NCI-H524 treated with DMSO at 0.1 percent for 48 hours (cell line): ENCODE results near the gene DAGLA.

Experiments
- DNase-seq: peaks from one replicate; lab custom pipeline; 2025; lab: John Stamatoyannopoulos, UW

DAGLA gene

GRCh38 chr11:61730240-61730994 is 50.2 kb downstream of the DAGLA start:
- DNase-seq = no peak

GRCh38 chr11:61731211-61731951 is 51.2 kb downstream of the DAGLA start:
- DNase-seq = no peak

GRCh38 chr11:61731952-61732675 is 51.9 kb downstream of the DAGLA start:
- DNase-seq = no peak

- DNase-seq = no peak
Observed at GRCh38 chr11:61732705-61733104, 52.5 kb downstream of the DAGLA start.

- DNase-seq = peak; percentile 42
Observed at GRCh38 chr11:61733120-61733978, 53.2 kb downstream of the DAGLA start.

- DNase-seq = no peak
Observed at GRCh38 chr11:61734767-61735166, 54.6 kb downstream of the DAGLA start.

GRCh38 chr11:61735391-61735790 is 55.2 kb downstream of the DAGLA start:
- DNase-seq = no peak

GRCh38 chr11:61736310-61736709 is 56.1 kb downstream of the DAGLA start:
- DNase-seq = no peak

- no peak for DNase-seq
Observed at GRCh38 chr11:61737131-61737530, 56.9 kb downstream of the DAGLA start.

GRCh38 chr11:61737636-61738386 is 57.6 kb downstream of the DAGLA start:
- no peak for DNase-seq

GRCh38 chr11:61738776-61739175 is 58.6 kb downstream of the DAGLA start:
- DNase-seq = no peak

- no peak for DNase-seq
Observed at GRCh38 chr11:61739413-61739812, 59.2 kb downstream of the DAGLA start.

GRCh38 chr11:61739966-61740365 is 59.8 kb downstream of the DAGLA start:
- DNase-seq = no peak

- no peak for DNase-seq
Observed at GRCh38 chr11:61742391-61742790, 62.2 kb downstream of the DAGLA start.

- no peak for DNase-seq
Observed at GRCh38 chr11:61743486-61744095, 63.4 kb downstream of the DAGLA start.

- no peak for DNase-seq
Observed at GRCh38 chr11:61744181-61744580, 64.0 kb downstream of the DAGLA start.

- DNase-seq = no peak
Observed at GRCh38 chr11:61744609-61745156, 64.5 kb downstream of the DAGLA start.

- DNase-seq = no peak
Observed at GRCh38 chr11:61745781-61746441, 65.7 kb downstream of the DAGLA start.

GRCh38 chr11:61746442-61747191 is 66.4 kb downstream of the DAGLA start:
- no peak for DNase-seq
